ENCODE results near the gene NARS2.
A peak's percentile ranks its signal among the peaks of the same experiment; 100 is the strongest.

The NARS2 gene

DNA sequence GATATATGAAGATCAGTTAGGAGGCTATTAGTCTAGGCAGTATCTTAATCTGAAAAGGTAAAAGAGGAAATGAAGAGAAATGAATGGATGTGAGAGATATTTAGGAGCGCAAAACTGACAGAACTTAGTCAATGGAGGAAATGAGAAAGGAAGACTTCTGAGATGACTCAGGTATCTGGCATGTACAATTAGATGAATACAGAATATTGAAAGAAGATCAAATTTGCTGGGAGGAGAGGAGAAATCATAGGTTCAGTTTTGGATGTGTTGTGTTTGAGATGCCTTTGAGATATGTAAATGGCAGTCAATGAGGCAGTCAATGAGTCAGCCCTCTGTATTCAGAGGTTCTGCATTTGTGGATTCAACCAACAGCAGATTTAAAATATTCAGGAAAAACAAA, 114.2 kb downstream of the NARS2 start:
- H3K36me3 ChIP-seq (replicated peaks; ENCODE audit: insufficient read depth, low read length): no peaks in the 10 kb centered on the region; the same call in 1 of the 2 replicates
- H3K9me3 ChIP-seq (replicated peaks; ENCODE audit: insufficient read depth, low read length): no peaks in the 10 kb centered on the region
- no peaks in the 10 kb centered on the region for H3K9me2 ChIP-seq (replicated peaks; ENCODE audit: insufficient read depth, low read length)
- peaks cover 15% of the 10 kb centered on the region for H3F3A ChIP-seq (ENCODE audit: insufficient read depth, low read length)
- H3K27me3 ChIP-seq (replicated peaks; ENCODE audit: insufficient read depth, low read length): no peaks in the 10 kb centered on the region
- H3K4me3 ChIP-seq (ENCODE audit: low read length): no peak overlapping the region
- no peaks in the 10 kb centered on the region for H4K20me1 ChIP-seq (ENCODE audit: insufficient read depth, low read length)
- H3K27ac ChIP-seq (ENCODE audit: low read length): no peak overlapping the region
- peaks cover 23% of the 10 kb centered on the region for H3K4me1 ChIP-seq (ENCODE audit: low read length)
- DNase-seq: no peak
- TF ChIP-seq EZH2phosphoT487 (IDR thresholded peaks at IDR 0.05; ENCODE audit: low read length): no peak
- TF ChIP-seq EZH2 (optimal IDR thresholded peaks at IDR 0.05; ENCODE audit: low read depth, low read length): no peak
- TF ChIP-seq, protein P1, sequence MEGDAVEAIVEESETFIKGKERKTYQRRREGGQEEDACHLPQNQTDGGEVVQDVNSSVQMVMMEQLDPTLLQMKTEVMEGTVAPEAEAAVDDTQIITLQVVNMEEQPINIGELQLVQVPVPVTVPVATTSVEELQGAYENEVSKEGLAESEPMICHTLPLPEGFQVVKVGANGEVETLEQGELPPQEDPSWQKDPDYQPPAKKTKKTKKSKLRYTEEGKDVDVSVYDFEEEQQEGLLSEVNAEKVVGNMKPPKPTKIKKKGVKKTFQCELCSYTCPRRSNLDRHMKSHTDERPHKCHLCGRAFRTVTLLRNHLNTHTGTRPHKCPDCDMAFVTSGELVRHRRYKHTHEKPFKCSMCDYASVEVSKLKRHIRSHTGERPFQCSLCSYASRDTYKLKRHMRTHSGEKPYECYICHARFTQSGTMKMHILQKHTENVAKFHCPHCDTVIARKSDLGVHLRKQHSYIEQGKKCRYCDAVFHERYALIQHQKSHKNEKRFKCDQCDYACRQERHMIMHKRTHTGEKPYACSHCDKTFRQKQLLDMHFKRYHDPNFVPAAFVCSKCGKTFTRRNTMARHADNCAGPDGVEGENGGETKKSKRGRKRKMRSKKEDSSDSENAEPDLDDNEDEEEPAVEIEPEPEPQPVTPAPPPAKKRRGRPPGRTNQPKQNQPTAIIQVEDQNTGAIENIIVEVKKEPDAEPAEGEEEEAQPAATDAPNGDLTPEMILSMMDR (IDR thresholded peaks at IDR 0.05; ENCODE audit: low read length): no peak
- no peak overlapping the region for H3K4me2 ChIP-seq (ENCODE audit: low read depth, low read length)
- H2AFZ ChIP-seq (ENCODE audit: low read length): no peak overlapping the region
- H3K9ac ChIP-seq (ENCODE audit: low read length): no peak overlapping the region
- H3K79me2 ChIP-seq (ENCODE audit: low read length): no peaks in the 10 kb centered on the region

DNA sequence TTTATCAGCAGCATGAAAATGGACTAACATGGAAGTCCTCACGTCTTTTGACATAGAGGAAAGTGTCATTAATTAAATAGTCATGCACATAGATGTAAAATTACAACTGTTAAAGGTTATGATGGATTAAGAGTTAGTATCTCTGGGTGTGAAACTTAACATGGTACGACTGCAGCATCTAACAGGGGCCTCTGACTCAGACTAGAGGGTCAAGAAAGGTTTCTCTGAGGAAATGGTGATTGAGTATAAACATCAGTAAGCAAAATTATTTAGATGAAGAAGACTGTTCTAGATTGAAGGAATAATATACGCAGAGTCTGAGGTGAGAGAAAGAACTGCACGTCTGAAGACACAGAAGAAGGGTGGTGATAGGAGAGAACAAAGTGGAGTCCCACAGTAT, 114.9 kb downstream of the NARS2 start:
- Histone ChIP-seq H3K27me3 (replicated peaks; ENCODE audit: insufficient read depth, low read length) (no peaks in the 10 kb centered on the region), H3K9me3 (replicated peaks; ENCODE audit: insufficient read depth, low read length) (no peaks in the 10 kb centered on the region), H2AFZ (ENCODE audit: low read length) (no peak overlapping the region), H3K36me3 (replicated peaks; ENCODE audit: insufficient read depth, low read length) (no peaks in the 10 kb centered on the region; the same call in 1 of the 2 replicates), H3K27ac (ENCODE audit: low read length) (no peak overlapping the region), H3K79me2 (ENCODE audit: low read length) (no peaks in the 10 kb centered on the region), H3K4me1 (ENCODE audit: low read length) (peaks cover 26% of the 10 kb centered on the region), H3K9me2 (replicated peaks; ENCODE audit: insufficient read depth, low read length) (no peaks in the 10 kb centered on the region), H3K4me2 (ENCODE audit: low read depth, low read length) (no peak overlapping the region), H4K20me1 (ENCODE audit: insufficient read depth, low read length) (no peaks in the 10 kb centered on the region), H3K9ac (ENCODE audit: low read length) (no peak overlapping the region), H3F3A (ENCODE audit: insufficient read depth, low read length) (peaks cover 12% of the 10 kb centered on the region), H3K4me3 (ENCODE audit: low read length) (no peak overlapping the region)
- TF ChIP-seq EZH2phosphoT487 (IDR thresholded peaks at IDR 0.05; ENCODE audit: low read length): no peak
- TF ChIP-seq, protein P1 (IDR thresholded peaks at IDR 0.05; ENCODE audit: low read length): no peak
- TF ChIP-seq EZH2 (optimal IDR thresholded peaks at IDR 0.05; ENCODE audit: low read depth, low read length): no peak
- no peak for DNase-seq

GRCh38 chr11:78457448-78457847, 117.2 kb downstream of the NARS2 start:
- H3K9me2 ChIP-seq (replicated peaks; ENCODE audit: insufficient read depth, low read length): no peaks in the 10 kb centered on the region
- H3K27ac ChIP-seq (ENCODE audit: low read length): peak overlapping the region; percentile 61; the same call in 1 of the 2 replicates
- H3K27me3 ChIP-seq (replicated peaks; ENCODE audit: insufficient read depth, low read length): no peaks in the 10 kb centered on the region
- H4K20me1 ChIP-seq (ENCODE audit: insufficient read depth, low read length): no peaks in the 10 kb centered on the region
- no peak overlapping the region for H2AFZ ChIP-seq (ENCODE audit: low read length)
- 0 out of 2 replicates have a peak overlapping the region, but pooled peaks have one; percentile 1 for H3K9ac ChIP-seq (ENCODE audit: low read length)
- H3K4me1 ChIP-seq (ENCODE audit: low read length): peaks cover 46% of the 10 kb centered on the region
- no peak for DNase-seq
- no peaks in the 10 kb centered on the region for H3K79me2 ChIP-seq (ENCODE audit: low read length)
- peaks cover 32% of the 10 kb centered on the region for H3F3A ChIP-seq (ENCODE audit: insufficient read depth, low read length)
- H3K4me3 ChIP-seq (ENCODE audit: low read length): no peak overlapping the region
- TF ChIP-seq, protein P1 (IDR thresholded peaks at IDR 0.05; ENCODE audit: low read length): no peak
- TF ChIP-seq EZH2 (optimal IDR thresholded peaks at IDR 0.05; ENCODE audit: low read depth, low read length) (no peak), EZH2phosphoT487 (IDR thresholded peaks at IDR 0.05; ENCODE audit: low read length) (no peak)
- H3K36me3 ChIP-seq (replicated peaks; ENCODE audit: insufficient read depth, low read length): no peaks in the 10 kb centered on the region; the same call in 1 of the 2 replicates
- no peak overlapping the region for H3K4me2 ChIP-seq (ENCODE audit: low read depth, low read length)
- no peaks in the 10 kb centered on the region for H3K9me3 ChIP-seq (replicated peaks; ENCODE audit: insufficient read depth, low read length)
